ENCODE data around the gene ELL2. TPM values are rescaled to one million over a fixed set of nuclear protein-coding genes. Genes with fewer than 3 reads are reported as not detected.

Gene ELL2
- total and polyA plus RNA-seq, 10 donors, result 4.3 to 109 (median 66.8) TPM

- WGBS, 5 donors, result 54 to 77% (median 61%) methylated on average over 3 of the region's 3 CpGs
- intact Hi-C loops (cut with DNase I; ENCODE audit: low total_unique reads), result loop anchor here (5.0 kb wide), 2 partner anchors 183 to 198 kb away; partner anchors contain the start of gene RFESD
- Histone ChIP-seq H3K9me3 (no peaks in the 10 kb centered on the region), H3K27me3 (replicated peaks in 1 of 7) (no peaks in the 10 kb centered on the region), H3K4me1 (peaks cover 6 to 43% (median 29%) of the 10 kb centered on the region in 6 donors), H3K27ac (no peak overlapping the region), H3K4me3 (no peak overlapping the region), H3K36me3 (no peaks in the 10 kb centered on the region)
- TF ChIP-seq POLR2AphosphoS5 (IDR thresholded peaks at IDR 0.05) (no peak), CTCF (IDR thresholded peaks at IDR 0.05 in 8 of 11, conservative IDR thresholded peaks at IDR 0.05 in 3 of 11) (no peak), POLR2A (IDR thresholded peaks at IDR 0.05) (no peak)
- DNase-seq, result no peak
Measured at GRCh38 chr5:95845391-95845790, 116.3 kb downstream of the ELL2 start.

GRCh38 chr5:95843733-95844223, 117.9 kb downstream of the ELL2 start:
- DNase-seq, result no peak
- no peak for TF ChIP-seq CTCF (IDR thresholded peaks at IDR 0.05 in 8 of 11, conservative IDR thresholded peaks at IDR 0.05 in 3 of 11)
- no peak for TF ChIP-seq POLR2A (IDR thresholded peaks at IDR 0.05)
- TF ChIP-seq POLR2AphosphoS5 (IDR thresholded peaks at IDR 0.05), result no peak
- Histone ChIP-seq H3K4me1 (peaks cover 6 to 57% (median 34%) of the 10 kb centered on the region in 6 donors), H3K36me3 (no peaks in the 10 kb centered on the region), H3K27me3 (replicated peaks in 1 of 7) (no peaks in the 10 kb centered on the region), H3K27ac (peak overlapping the region in 6 of 8 donors; percentile 41 to 80 (median 68)), H3K9me3 (no peaks in the 10 kb centered on the region), H3K4me3 (no peak overlapping the region)
- 46 to 74% (median 62%) methylated on average over 3 of the region's 3 CpGs for WGBS, 5 donors
- intact Hi-C loops (cut with DNase I; ENCODE audit: low total_unique reads), result no loop called here

GRCh38 chr5:95842854-95843544, 118.7 kb downstream of the ELL2 start:
- Histone ChIP-seq H3K27ac (peak overlapping the region in 7 of 8 donors; percentile 41 to 80 (median 64)), H3K9me3 (no peaks in the 10 kb centered on the region), H3K4me1 (peaks cover 6 to 64% (median 35%) of the 10 kb centered on the region in 6 donors), H3K27me3 (replicated peaks in 1 of 7) (no peaks in the 10 kb centered on the region), H3K36me3 (no peaks in the 10 kb centered on the region), H3K4me3 (peak overlapping the region in 1 of 8 donors; percentile 22)
- intact Hi-C loops (cut with DNase I; ENCODE audit: low total_unique reads), result no loop called here
- WGBS, 5 donors, result 14 to 29% (median 28%) methylated on average over 11 of the region's 11 CpGs
- peak; percentile 92 for DNase-seq
- peak in 2 of 3 donors; percentile 50 to 66 for TF ChIP-seq POLR2AphosphoS5 (IDR thresholded peaks at IDR 0.05)
- peak in 8 of 11 experiments; percentile 26 to 50 (median 47) for TF ChIP-seq CTCF (IDR thresholded peaks at IDR 0.05 in 8 of 11, conservative IDR thresholded peaks at IDR 0.05 in 3 of 11)
- TF ChIP-seq POLR2A (IDR thresholded peaks at IDR 0.05), result no peak
